ENCODE results near the gene PRDM5.

The PRDM5 gene

DNA sequence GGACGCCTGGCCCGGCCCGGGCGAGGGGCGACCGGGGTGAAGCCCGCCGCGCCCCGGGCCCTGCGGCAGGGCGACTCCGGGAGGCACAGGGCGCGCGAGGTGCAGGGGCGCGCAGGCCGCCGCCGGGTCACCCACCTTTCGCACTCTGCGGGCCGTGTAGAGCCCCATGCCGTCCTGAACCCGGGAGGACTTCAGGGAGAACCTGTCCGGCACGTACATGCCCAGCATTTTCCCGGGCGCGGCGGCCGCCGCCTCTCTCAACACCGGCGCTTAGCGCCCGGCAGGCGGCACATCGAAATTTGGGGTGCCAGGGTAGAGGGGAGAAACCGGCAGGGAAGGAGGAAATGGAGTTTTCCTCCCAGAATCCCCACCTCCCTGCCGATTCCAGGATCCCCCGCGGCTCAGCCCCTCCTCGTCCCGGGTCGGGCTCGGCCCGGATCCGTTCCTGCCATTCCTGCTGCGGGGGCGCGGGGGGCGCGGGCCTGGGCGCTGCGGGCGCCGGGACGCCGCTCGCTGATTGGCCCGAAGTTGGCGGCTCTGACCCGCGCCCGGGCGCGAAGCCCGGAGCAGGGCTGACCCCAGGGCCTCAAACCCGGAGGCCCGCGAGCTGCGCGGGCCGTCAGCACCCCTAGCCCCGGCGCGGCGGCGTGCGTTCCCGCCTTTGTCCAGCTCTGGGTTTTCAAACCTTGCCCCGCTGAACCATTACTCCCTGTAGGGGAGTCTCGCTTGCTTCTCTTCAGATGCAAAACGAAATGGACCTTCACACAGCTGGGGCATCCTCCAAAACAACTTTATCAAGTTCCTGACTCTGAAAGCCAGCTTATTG, at the start of gene PRDM5:
Gene PRDM5, minus strand, starts transcription at position 346 of the 826 bp plus-strand sequence. Its CDS starts 118 bp downstream, at position 228.
- DNase-seq (ENCODE audit: low read depth, low spot score): no peak

DNA sequence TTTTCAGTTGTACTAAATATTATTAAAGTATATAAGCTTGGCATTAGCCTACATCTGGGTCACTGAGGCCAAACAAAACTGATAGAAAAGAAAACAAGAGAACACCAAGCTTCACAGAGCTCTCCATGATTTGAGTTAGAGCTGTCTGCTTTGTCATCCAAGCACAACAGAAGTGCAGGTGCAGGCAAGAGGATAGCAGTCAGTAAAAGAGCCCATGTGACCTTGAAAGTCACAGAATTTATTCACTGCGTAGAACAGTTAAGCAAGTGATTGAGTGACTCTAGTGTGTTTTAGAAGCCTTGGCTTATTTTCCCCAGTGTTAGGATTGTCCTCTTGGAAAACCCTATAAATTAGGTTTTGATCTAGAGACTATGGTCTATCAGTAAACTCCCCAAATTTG, 49.4 kb upstream of the PRDM5 start:
- no peak for DNase-seq (ENCODE audit: low read depth, low spot score)

DNA sequence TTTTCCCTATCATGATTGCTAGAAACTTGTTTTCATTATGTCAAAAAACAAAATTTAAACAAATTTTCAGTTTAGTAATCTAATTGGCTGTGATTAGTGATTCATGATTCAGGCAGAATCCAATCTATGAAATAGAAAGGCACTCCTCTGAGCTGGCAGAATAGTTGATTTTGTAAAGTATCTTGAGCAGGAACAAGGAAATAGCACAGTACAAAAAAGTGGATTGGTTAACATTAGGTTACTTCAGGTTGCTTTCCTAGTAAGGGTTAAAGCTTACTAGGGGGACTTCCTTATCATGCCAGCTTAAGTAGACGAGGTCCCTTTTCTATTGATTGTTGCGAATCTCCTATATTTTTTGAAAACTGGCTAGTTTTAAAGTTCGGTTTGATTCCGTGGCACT, 43.4 kb upstream of the PRDM5 start:
- no peak for DNase-seq (ENCODE audit: low read depth, low spot score)

DNA sequence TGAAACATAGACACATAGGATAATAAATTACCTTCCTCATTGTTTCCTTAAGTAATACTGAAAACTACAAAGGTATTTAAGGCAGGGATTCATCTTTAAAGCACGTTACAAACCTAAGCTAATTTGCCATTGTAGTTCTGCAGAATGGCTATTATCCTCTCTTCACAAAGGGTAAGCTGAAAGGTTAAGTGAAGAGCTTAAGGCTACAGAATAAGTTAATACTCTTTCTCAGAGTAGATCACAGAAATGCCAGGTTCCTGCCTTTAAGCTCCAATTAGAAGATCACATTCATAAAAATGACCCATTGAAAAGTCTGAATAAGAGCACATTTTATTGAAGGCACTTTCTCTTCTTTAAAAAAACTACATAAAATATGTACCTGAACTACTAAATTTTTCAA, 42.1 kb upstream of the PRDM5 start:
- DNase-seq (ENCODE audit: low read depth, low spot score): no peak

DNA sequence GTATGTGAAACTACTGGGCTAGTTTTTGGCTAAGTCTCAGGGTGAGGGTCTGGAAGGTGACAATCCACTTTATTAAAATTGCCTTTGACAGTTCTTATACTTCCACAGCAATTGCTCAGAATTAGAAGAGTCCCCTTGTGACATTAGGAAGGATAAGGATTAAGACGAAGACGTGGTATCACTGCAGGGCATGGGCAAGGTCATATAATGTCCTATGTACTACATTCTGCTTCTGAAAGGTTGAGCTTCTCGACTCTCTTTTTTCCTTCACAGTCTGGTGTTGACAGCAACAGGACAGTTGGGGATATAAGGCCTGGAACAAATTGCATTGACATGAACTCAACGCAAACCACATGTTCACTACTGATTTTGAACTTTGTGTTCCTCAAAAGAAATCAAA, 40.9 kb upstream of the PRDM5 start:
- no peak for DNase-seq (ENCODE audit: low read depth, low spot score)

DNA sequence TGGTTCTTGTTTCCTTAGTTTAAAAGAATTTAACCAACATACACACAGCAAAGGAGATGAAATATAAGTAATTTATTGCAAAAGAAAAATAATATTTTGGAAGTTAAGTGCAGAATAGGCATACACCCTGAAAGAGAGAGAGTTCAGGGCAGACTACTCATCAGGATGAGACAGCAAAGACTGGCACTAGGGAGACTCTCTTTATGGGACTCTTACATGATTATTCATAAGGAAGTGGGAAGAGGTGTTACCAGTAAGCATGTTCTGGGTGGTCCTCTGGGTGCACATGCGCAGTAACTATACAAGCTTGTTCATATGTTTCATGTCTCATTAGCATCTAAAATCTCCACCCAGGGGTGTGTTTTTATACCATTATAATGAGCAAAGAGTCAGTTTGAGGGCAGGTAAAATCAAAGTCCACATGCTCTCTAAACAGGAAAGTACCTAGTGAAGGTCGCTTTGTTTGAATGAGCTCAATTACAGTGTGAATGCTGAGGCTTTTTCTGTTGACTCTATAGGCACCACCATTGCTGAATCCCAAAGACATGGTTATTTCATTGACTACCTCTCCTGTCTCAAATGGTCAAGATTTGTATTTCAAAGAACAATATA, 38.2 kb upstream of the PRDM5 start:
- DNase-seq (ENCODE audit: low read depth, low spot score): no peak

DNA sequence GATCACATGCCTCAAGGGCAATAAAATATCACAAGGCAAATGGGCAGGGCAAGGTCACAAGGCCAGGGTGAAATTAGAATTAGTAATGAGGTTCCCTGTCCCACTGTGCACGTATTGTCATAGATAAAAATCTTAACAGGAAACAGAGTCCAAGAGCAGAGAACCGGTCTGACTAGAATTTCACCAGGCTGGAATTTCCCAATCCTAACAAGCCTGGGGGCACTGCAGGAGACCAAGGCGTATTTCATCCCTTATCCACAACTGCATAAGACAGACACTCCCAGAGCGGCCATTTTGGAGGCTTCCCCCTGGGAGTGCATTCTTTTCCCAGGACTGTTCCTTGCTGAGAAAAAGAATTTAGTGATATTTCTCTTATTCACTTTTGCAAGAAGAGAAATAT, 25.9 kb upstream of the PRDM5 start:
- no peak for DNase-seq (ENCODE audit: low read depth, low spot score)

DNA sequence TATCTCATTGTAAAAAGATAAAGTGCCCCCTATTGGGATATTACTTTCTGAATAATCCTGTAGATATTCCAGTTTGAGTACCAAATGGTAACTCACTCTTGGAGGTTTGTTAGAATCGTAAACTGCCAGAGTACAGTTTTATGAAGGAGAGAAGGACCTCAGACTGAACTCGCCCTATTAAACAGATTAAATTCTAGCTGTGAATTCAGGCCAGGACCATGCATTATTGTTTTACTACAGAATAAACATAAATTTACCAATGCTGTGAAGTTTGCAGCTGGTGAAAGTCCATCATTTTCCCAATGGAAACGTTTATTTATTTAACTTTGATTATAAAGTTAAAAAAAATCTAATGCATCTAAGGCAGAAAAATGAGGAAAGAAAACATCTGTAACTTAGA, 20.2 kb upstream of the PRDM5 start:
- no peak for DNase-seq (ENCODE audit: low read depth, low spot score)

DNA sequence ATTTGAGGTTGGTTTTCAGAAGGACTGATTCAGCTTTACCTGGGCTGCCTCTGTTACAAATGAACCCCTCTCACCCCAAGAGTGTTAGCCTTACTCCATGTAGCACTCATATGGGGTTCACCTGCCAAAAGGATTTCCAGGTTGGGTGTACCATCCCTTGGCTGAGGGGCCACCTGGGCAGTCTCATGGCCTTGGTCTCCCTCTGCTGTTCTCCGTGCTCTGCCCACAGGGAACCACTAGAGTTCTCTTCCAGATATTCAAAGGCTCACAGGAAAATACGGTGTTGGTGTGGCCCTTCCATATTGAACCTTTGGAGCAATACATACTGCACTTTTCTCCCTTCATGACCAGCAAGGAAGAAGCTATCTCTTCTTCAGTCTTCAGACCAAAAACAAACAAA, 18.0 kb upstream of the PRDM5 start:
- no peak for DNase-seq (ENCODE audit: low read depth, low spot score)

DNA sequence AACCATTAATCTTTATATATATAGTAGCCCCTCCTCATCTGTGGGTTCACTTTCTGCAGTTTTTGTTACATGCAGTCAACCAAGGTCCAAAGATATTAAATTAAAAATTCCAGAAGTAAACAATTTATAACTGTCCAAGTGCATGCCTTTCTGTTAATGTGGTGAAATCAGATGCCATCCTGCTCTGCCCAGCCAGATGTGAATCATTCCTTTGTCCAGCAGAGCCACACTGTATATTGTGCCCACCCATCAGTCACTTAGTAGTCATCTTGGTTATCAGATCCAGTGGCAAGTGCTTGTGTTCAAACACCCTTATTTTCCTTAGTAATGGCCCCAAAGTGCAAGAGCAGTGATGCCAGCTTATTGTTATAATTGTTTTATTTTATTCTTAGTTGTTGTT, 17.2 kb upstream of the PRDM5 start:
- no peak for DNase-seq (ENCODE audit: low read depth, low spot score)

DNA sequence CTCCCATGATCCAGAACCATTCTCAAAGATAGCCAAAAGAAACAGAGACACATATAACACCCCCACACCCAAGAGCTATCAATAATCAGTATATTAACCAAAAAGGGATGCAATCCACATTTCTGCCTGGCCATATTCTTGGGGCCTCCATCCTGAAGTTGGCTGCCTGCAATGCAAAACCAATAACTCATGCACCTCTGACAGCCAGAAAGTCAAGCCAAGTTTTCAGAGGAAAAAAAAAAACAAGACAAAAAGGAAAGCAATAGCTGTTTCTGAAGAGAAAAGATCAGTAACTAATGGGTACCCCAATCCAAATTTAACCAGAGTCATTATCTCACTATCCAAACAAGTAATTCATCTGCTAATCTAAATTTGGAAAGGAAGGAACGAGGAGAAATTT, 7.3 kb upstream of the PRDM5 start:
- no peak for DNase-seq (ENCODE audit: low read depth, low spot score)

DNA sequence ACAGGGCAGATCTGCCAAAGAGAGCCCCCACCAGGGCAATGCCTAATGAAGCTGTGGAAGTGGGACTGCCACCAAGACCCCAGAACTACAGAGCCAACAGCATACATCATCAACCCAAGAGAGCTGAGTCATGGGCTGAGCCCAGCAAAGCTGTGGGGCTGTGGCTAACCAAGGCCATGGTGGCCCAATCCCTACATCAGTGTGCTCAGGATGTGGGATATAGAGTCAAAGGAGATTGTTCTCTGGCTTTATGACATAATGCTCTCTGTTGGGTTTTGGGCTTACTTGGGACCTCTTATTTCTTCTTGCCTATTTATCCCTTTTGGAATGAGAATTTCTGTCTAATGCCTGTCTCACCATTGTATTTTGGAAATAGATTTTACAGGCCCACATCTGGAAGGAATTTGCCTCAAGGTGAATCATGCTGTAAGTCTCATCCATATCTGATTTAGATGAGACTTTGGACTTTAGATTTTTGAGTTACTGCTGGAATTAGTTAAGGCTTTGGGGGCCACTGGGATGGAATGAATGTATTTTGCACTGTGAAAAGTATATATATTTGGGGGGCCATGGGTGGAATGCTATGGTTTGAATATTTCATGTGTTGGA, 5.4 kb upstream of the PRDM5 start:
- DNase-seq (ENCODE audit: low read depth, low spot score): no peak

DNA sequence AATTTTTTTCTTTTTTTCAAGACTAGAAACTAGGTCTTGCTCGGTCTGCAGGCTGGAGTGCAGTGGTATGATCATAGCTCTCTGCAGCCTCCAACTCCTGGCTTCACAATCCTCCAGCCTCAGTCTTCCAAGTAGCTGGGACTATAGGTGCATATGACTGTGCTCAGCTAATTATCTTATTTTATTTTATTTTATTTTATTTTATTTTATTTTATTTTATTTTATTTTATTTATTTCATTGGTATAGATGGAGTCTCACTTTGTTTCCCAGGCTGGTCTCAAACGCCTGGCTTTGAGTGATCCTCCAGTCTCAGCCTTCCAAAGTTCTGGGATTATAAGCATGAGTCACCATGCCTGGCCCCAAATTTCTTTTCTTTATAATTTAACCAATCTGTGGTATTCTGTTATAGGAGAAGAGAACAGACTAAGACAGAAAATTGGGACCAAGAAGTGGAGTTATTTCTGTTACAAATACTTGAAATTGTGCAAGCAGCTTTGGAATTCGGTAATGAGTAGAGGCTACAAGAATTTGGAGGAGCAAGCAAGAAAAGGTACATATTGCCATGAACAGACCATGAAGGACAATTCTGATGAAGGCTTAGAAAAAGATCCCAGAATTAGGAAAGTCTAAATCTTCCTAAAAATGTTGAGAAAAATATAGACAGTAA, 4.0 kb upstream of the PRDM5 start:
- DNase-seq (ENCODE audit: low read depth, low spot score): no peak

DNA sequence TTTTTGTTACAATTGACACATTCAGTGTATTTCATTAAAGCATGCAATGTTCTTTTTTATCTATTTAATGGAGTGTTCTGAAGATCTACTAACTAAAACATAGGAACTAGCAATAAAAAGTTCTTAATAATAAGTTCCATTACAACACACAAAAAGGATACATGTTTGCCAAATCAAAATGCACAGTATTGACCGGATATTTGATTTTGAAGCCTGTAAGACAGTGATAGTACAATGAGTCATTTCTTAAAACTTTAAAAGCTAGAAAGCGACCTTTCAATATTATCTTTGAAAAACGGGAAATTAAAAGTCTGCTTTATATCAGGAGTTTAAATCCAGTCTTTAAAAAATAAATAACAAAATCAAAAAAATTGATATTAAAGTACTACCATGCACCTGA, 2.4 kb upstream of the PRDM5 start:
- no peak for DNase-seq (ENCODE audit: low read depth, low spot score)

DNA sequence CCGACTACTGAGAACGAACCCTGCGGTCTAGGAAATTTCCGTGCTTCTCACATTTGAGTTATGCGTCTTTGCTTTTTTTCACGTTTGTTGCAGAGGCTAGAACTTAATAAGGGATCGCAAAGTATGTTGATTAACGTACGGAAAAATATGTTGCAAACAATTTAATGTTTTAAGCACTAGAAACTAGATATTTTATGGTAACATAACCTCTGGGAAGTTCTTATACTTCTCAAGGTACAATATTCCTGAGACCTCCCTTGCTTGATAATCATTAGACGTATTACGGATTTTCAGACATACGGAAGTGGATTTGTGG, 639 bp upstream of the PRDM5 start:
- DNase-seq (ENCODE audit: low read depth, low spot score): no peak

DNA sequence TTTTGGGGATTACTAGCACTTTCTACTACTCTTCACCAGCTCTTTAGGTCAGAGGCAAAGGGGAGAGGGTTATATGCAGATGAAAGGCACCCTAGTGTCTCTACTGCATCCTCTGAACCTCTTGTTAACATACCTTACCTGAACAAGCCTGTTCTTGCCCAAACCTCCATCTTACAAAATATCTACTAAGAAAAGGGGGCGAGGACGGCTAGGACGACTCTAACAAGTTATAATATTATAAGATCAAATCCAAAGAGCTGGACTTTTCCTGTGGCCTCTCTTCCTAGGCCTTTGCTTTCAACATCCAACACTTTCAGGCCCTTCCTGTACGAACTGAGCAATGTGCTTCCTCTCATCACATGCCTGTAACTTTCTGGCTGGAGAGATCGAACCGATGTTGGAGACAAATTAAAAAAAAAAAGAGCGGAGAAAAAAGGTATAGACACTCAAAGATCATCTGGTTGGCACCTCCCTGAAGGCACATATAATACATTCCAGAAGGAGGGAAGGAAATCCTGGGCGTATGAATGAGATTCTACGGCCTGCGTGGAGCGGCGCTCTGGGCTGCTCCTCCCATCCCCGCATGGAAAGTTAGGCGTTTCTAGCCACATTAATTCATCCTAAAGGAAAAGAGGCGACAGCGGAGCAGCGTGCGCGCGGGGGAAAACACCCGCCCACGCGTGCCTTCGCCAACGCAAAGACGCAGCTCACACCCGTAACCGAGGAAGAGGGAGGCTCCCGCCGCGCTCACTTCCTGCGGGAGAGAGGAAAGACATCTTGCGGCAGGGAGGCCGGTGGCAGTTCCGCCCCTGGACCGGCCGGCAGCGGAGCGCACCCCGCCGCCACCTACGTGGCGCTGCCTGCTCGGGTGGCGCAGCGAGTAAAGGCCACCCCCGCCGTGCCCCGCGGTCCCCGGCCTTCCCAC, 808 bp downstream of the PRDM5 start:
- DNase-seq (ENCODE audit: low read depth, low spot score): no peak

DNA sequence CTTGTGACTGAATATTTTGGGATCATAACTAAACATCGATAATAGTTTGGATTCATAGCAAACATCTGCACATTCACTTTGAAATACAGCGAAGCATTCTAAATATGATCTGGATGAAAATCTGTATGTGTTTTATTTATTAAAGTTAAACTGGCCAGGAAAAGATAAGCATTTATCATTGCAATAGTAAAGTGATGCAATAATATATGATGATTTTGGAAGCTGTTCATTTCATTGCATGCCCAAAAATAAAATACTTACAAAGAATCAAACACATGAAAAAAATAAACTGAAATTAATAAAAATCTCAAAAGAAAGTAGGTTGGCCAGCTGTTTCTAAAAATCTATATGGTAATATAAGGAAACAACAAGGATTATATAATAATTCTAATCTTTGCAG, 1.9 kb downstream of the PRDM5 start:
- no peak for DNase-seq (ENCODE audit: low read depth, low spot score)

DNA sequence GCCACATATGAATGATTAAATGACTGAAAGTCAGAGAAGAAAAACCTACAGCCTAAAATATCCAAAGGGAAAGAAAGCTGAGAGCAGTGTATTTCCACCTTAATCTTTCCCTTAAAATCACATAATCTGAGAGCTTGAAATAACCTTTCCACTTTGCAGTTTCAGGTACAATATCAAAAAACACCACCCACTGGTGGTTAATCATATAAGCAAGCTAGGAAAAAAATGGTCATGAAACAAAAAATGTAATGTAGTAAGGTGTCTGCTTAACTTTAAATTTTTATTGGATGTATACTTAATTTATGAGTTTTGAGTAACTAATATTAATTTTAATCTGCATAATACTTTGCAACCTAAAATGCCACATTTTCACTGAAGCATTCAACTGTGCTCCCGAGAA, 3.2 kb downstream of the PRDM5 start:
- no peak for DNase-seq (ENCODE audit: low read depth, low spot score)

DNA sequence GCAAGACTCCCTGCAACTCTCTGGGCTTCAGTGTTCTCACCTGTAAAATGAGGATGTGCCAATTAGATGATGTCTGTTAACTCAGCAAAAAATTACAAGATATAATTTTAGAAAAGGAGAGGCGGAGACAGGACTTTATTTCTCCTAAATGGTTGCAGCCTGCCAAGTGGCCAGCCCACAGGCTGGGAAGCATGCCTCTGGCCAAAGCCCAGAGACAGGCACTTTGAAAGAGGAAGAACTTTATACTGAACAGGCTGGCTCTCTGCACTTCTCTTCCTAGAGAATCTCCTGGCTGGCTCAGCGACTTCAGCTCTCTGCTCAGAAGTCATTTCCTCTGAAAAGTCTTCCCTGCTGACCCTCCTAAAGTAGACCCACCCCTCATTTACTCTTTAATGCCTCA, 3.7 kb downstream of the PRDM5 start:
- no peak for DNase-seq (ENCODE audit: low read depth, low spot score)

DNA sequence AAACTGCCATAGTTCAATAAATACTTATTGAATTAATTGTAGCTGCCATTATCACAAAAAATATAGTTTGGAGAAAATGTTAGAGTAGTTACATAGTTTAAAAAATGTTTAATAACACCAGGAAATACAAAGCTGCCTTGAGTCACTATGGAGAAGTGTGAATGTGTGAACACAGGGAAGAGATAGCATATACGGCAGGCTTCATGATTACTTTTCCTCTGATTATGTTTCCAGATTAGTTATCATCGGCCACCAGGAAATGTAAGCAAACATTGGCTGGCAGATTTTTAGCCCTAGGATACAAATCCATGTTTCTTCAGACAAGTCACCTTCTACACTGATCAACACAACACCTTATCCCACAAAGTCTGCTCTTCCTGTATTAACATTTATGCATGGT, 4.4 kb downstream of the PRDM5 start:
- no peak for DNase-seq (ENCODE audit: low read depth, low spot score)

DNA sequence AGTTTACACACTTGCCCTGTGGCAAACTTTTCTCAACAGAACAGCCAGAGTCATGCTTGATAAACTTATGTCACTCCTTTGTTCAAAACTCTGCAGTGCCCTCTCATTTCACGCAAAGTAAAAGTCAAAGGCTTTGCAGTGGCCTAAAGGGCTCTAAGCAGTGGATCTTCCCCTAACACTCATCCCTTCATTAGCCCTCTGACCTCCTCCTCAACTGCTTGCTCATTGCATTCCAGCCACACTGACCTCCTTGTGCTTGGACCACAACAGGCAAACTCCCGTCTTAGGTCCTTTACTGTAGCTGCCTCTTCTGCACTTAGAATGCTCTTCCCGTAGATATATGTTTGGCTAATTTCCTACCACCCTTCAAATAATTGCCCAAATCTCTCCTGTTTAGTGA, 5.6 kb downstream of the PRDM5 start:
- DNase-seq (ENCODE audit: low read depth, low spot score): no peak

DNA sequence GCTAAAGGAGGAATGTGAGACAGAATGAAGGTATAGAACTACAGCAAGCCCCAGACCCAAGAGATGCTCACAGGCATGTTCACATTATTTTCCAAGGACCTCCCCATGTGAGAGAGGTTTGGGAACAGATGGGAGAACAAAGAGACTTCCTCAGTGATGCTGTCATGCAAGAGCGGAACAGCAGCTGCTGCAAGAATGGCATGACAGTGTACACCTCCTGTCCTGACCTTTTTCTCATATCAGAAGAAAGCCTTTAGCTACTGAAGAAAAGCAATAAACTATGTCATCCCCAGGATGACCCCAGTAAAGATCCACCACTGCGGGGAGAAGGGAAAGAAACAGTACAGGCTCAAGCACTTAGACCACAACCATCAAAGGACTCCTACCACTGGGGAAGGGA, 7.2 kb downstream of the PRDM5 start:
- DNase-seq (ENCODE audit: low read depth, low spot score): no peak
